ENCODE data around the gene FOXO1. TPM values are rescaled to one million over a fixed set of nuclear protein-coding genes. Genes with fewer than 3 reads are reported as not detected.

The FOXO1 gene
- total and polyA plus RNA-seq, 2 of the 13 experiments (the other 11 are each of a cell fraction or from before 2014, with no cell fraction given) = 8.1 to 13.1 TPM

GRCh38 chr13:40651866-40652587 is 14.4 kb downstream of the FOXO1 start:
- Histone ChIP-seq H3K9me3 (ENCODE audit: low read length) (no peaks in the 10 kb centered on the region), H3K27me3 (ENCODE audit: control insufficient read depth in 1 of 2, insufficient read depth in 2 of 2, low read length in 2 of 2) (no peaks in the 10 kb centered on the region), H3K36me3 (replicated peaks in 1 of 2; ENCODE audit: control insufficient read depth in 1 of 2, insufficient read depth in 2 of 2, low read length in 2 of 2) (no peaks in the 10 kb centered on the region), H3K4me1 (ENCODE audit: insufficient read depth, low read length) (peaks cover 54% of the 10 kb centered on the region), H3K79me2 (ENCODE audit: insufficient read depth, low read length) (peaks cover 97% of the 10 kb centered on the region), H3K27ac (ENCODE audit: extremely low read length, insufficient read depth, low read length) (no peak overlapping the region), H3K4me2 (ENCODE audit: low read depth, low read length) (no peak overlapping the region), H2AFZ (ENCODE audit: low read length) (no peak overlapping the region), H4K20me1 (ENCODE audit: insufficient read depth, low read length) (peaks cover 84% of the 10 kb centered on the region), H3K9ac (ENCODE audit: insufficient read depth, low read depth, low read length) (no peak overlapping the region), H3K4me3 (replicated peaks in 1 of 3; ENCODE audit: insufficient read depth in 1 of 3, low read depth in 2 of 3, low read length in 3 of 3) (no peak overlapping the region)
- ATAC-seq (no peak), DNase-seq (ENCODE audit: low spot score) (no peak), FAIRE-seq (no peak)
- intact Hi-C loops (cut with micrococcal nuclease; ENCODE audit: unreplicated experiment) (no loop called here), in situ Hi-C loops (cut with HindIII; ENCODE audit: extremely low pct_ligation_motif_present, low pct_unique_long_range_greater_than_20kb) (no loop called here)
- POLR2A ChIA-PET = no interaction called here
- TF ChIP-seq ZBTB33 (CRISPR knock-in tag; IDR thresholded peaks at IDR 0.05) = peak; percentile 43; the same call in 1 of the 2 replicates
- no peak for TF ChIP-seq GPN1 (CRISPR knock-in tag; IDR thresholded peaks at IDR 0.05; ENCODE audit: borderline replicate concordance)
- TF ChIP-seq ATF2 (CRISPR knock-in tag; IDR thresholded peaks at IDR 0.05) = no peak
- TF ChIP-seq GATAD2A (CRISPR knock-in tag; IDR thresholded peaks at IDR 0.05) = no peak
- 0 out of 2 replicates have a peak, but pooled peaks have one; percentile 18 for TF ChIP-seq MAFF (IDR thresholded peaks at IDR 0.05; ENCODE audit: low read depth, low read length)
- TF ChIP-seq CBX1 (IDR thresholded peaks at IDR 0.05; ENCODE audit: low read depth) = no peak
- peak; percentile 52 to 55 for TF ChIP-seq MAFK (conservative IDR thresholded peaks at IDR 0.05 in 1 of 2, IDR thresholded peaks at IDR 0.05 in 1 of 2; ENCODE audit: low read length in 2 of 2)
- BruUV-seq (replicated peaks) = no TSS peak
- CTCF ChIA-PET (ENCODE audit: low intra/inter-chr PET ratio, low total read pairs) = no interaction called here
- WGBS (ENCODE audit: low lambda C conversion rate) = 98% methylated on average over 14 of the region's 14 CpGs
